Measurements from ENCODE around the gene RNF150. TPM values are rescaled to one million over a fixed set of nuclear protein-coding genes. Genes with fewer than 3 reads are reported as not detected.

Gene RNF150
- polyA plus RNA-seq, 2 of the 4 experiments (the other 2 are of a cell fraction): 0.21 to 0.34 TPM

- 16% methylated on average over 4 of the region's 4 CpGs for WGBS (ENCODE audit: missing lambda C conversion rate)
- Histone ChIP-seq H3K9me3 (no peaks in the 10 kb centered on the region), H3K4me1 (no peaks in the 10 kb centered on the region), H3K4me2 (no peak overlapping the region), H3K4me3 (no peak overlapping the region), H3K27ac (no peak overlapping the region)
- TF ChIP-seq TP53 (CRISPR knock-in tag; IDR thresholded peaks at IDR 0.05) (no peak), BCL3 (IDR thresholded peaks at IDR 0.05) (no peak), USF2 (IDR thresholded peaks at IDR 0.05) (no peak), ELK1 (IDR thresholded peaks at IDR 0.05; ENCODE audit: low read depth, low read length) (no peak), EP300 (IDR thresholded peaks at IDR 0.05) (no peak), KDM5A (IDR thresholded peaks at IDR 0.05) (no peak), SMC3 (IDR thresholded peaks at IDR 0.05) (no peak), HOXA7 (CRISPR knock-in tag; IDR thresholded peaks at IDR 0.05) (no peak), CHD4 (IDR thresholded peaks at IDR 0.05; ENCODE audit: borderline replicate concordance) (no peak), FOSB (CRISPR knock-in tag; IDR thresholded peaks at IDR 0.05) (no peak), HMGXB4 (CRISPR knock-in tag; IDR thresholded peaks at IDR 0.05; ENCODE audit: borderline replicate concordance) (no peak), HES2 (IDR thresholded peaks at IDR 0.05) (no peak), ZNF302 (CRISPR knock-in tag; IDR thresholded peaks at IDR 0.05) (no peak), MYC (IDR thresholded peaks at IDR 0.05; ENCODE audit: borderline replicate concordance, low read length) (no peak), JUN (IDR thresholded peaks at IDR 0.05) (no peak), BHLHE40 (IDR thresholded peaks at IDR 0.05; ENCODE audit: low read depth, low read length) (no peak)
- ATAC-seq (no peak), FAIRE-seq (no peak), DNase-seq (ENCODE audit: low read depth in 1 of 2, low spot score in 1 of 2) (no peak)
- ChIA-PET CTCF (no interaction called here), POLR2A (no interaction called here)
Observed at GRCh38 chr4:141003193-141003592, 130.1 kb downstream of the RNF150 start.

GRCh38 chr4:141002323-141002805 lies 130.9 kb downstream of the RNF150 start:
- 18% methylated on average over 3 of the region's 4 CpGs for WGBS (ENCODE audit: missing lambda C conversion rate)
- ATAC-seq (no peak), FAIRE-seq (no peak), DNase-seq (ENCODE audit: low read depth in 1 of 2, low spot score in 1 of 2) (no peak)
- ChIA-PET POLR2A (interaction anchor here (0.6 kb wide), 1 partner anchor 137 kb away, joined by 3 read pairs; no protein-coding TSS in a partner anchor), CTCF (no interaction called here)
- Histone ChIP-seq H3K4me2 (no peak overlapping the region), H3K4me3 (no peak overlapping the region), H3K4me1 (no peaks in the 10 kb centered on the region), H3K27ac (no peak overlapping the region), H3K9me3 (no peaks in the 10 kb centered on the region)
- TF ChIP-seq BCL3 (IDR thresholded peaks at IDR 0.05) (no peak), ZSCAN20 (CRISPR knock-in tag; IDR thresholded peaks at IDR 0.05) (no peak), GATA3 (IDR thresholded peaks at IDR 0.05; ENCODE audit: borderline replicate concordance) (no peak), JUNB (IDR thresholded peaks at IDR 0.05) (no peak), RFX5 (IDR thresholded peaks at IDR 0.05) (no peak)

All from A549 (cell line).